ENCODE results near the gene USP12.
"Not testable (repeated sequence)": the region's sequence is repeated elsewhere in the genome, so short reads cannot be mapped to it uniquely, and the experiment has no call there.

The USP12 gene

GRCh38 chr13:27171244-27171826, at the start of gene USP12:
TSS of gene USP12 (minus strand) at chr13:27171811. CDS start at chr13:27171639, 172 bp downstream.
- DNase-seq = no peak

GRCh38 chr13:27219611-27220010, 48.0 kb upstream of the USP12 start:
- DNase-seq = no peak

DNA sequence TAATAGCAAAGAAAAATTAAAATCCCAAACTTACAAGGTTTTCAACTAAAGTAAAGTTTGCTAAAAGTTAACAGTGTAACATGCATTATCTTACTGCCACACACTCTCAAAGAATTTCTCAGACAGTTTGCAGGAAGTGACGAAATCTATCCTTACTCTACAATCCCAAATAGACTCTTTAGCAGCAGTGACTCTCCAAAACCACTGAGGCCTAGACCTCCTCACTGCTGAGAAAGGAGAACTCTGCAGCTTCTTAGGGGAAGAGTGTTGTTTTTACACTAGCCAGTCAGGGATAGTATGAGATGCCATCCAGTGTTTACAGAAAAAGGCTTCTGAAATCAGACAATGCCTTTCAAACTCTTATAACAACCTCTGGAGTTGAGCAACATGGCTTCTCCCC, 47.2 kb upstream of the USP12 start:
- DNase-seq = not testable (repeated sequence)

DNA sequence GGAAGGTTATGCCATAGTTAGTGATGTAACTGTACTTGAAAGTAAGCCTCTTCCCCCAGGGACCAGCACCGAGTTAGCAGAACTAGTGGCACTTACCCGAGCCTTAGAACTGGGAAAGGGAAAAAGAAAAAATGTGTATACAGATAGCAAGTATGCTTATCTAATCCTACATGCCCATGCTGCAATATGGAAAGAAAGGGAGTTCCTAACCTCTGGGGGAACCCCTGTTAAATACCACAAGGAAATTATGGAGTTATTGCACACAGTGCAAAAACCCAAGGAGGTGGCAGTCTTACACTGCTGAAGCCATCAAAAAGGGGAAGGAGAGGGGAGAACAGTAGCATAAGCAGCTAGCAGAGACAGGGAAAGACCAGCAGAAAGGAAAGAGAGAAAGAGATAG, 46.2 kb upstream of the USP12 start:
- DNase-seq = not testable (repeated sequence)

DNA sequence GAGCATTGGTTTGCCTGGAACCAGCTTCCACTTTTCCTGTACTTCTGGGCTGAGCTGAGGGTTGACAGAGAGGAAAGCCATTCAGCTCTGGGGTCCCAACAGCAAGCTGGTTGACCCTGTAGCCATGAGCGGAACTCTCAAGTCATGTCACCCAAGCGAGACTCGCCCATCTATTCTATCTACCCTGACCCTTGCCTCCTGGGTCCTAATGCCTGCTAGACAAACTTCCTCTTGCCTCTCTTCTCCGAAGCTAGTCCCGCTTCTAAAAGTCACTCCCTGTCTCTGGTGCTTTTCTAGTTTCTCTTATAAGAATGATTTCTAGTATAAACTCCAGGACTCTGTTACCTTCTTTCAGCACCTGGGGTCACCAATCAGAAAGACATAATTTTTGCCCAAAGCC, 41.8 kb upstream of the USP12 start:
- not testable (repeated sequence) for DNase-seq

DNA sequence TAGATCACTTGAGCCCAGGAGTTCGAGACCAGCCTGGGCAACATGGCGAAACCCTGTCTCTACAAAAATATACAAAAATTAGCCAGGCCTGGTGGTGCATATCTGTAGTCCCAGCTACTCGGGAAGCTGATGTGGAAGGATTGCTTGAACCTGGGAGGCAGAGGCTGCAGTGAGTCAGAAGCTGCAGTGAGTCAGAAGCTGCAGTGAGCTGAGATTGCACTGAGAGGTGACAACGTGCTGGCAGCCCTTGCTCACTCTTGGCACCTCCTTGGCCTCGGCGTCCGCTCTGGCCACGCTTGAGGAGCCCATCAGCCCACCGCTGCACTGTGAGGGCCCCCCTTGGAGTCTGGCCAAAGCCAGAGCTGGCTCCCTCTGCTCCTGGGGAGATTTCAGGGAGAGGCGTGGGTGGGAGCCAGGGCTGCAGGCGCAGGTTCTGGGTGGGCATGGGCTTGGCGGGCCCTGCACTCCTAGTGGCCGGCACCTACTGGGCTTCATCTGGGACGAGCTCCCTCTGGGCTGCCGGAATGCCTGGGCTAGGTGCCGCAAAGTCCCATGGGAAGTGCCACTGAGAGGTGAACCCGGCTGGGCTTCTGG, 40.3 kb upstream of the USP12 start:
- no peak for DNase-seq

DNA sequence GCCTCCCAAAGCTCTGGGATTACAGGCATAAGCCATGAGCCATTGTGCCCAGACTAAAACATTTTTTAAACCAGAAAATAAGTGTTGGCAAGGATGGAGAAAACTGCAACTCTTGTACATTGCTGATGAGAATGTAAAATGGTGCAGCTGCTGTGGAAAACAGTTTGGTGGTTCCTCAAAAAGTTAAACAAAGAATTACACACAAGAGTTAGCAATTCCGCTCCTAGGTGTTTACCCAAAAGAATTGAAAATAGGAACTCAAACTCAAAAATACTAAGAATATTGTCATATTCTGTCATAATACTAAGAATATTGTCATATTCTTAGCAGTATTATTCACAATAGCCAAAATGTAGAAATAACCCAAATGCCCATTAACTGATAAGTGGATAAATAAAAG, 39.7 kb upstream of the USP12 start:
- DNase-seq = no peak

DNA sequence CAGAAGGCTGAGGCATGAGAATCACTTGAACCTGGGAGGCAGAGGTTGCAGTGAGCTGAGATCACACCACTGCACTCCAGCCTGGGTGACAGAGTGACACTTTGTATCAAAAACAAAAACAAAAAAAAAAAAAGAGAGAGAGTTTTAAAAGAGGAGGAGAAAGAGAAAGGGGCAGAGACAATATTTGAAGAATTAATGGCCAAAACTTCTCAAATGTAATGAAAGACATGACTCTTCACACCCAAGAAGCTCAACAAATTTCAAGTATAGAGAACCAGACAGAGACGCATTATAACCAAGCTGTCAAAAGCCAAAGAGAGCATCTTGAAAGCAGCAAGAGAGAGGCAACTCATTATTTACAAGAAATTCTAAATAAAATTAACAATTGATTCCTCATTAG, 36.9 kb upstream of the USP12 start:
- DNase-seq = no peak

GRCh38 chr13:27203854-27204253, 32.2 kb upstream of the USP12 start:
- no peak for DNase-seq

DNA sequence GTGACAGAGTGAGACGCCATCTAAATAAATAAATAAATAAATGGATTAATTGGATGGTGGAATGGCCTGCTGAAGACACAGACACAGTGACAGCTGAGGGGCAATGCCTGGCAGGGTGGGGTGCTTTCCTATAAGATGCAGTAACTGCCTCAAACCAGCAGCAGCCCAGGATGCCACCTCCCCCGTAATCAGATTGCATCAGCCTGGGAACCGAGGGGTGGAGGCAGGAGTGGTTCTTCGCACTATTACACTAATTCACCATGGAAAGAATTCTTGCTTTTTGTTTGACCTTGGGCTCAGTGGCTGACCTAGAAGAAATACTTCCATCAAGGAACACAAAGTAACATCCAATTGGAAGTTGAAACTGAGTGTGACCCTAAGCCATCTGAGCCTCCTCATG, 31.6 kb upstream of the USP12 start:
- no peak for DNase-seq

GRCh38 chr13:27201661-27202060, 30.1 kb upstream of the USP12 start:
- no peak for DNase-seq

DNA sequence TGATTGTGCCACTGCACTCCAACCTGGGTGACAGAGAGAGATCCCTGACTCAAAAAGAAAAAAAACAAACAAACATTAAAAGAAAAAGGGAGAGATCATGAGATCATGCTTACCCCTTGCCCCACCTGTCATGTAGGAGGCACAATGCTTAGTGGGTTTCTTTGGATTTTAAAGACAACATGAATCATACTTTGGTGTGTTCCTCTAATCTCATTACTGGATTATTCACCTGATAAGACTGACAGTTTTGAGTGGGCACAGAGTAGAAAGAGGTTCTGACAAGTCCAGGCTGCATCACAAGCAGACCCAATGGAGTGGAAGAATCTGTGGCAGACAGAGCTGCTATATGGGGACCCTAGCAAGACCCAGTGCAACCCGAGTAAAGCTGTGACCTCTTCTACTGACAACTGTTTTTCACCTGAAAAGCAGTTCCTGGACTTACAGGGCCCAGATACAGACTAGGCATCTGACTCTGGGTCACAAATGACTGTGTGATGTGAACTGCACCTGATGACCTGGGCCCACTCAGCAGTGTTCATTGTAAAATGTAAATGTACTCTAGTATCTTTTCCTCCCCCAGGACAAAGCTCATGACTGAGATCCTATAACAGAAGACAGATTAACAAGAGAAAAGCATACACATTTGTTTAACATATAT, 28.9 kb upstream of the USP12 start:
- no peak for DNase-seq

- DNase-seq = no peak
These were observed 28.1 kb upstream of the USP12 start for GRCh38 chr13:27199696-27200095.

DNA sequence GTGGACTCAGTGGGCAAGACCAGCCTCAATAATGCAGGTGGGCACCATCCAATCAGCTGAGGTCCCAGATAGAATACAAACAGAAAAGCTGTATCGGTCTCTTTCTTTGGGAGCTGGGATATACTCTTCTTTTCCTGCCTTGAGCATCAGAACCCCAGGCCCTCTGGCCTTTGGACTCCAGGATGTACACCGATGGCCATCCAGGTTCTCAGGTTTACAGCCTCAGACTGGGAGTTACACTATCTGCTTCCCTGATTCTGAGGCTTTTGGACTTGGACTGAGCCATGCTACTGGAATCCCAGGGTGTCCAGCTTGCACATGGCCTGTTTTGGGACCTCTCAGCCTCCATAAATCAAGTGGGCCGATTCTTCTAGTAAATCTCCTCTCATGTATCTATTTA, 27.6 kb upstream of the USP12 start:
- no peak for DNase-seq

DNA sequence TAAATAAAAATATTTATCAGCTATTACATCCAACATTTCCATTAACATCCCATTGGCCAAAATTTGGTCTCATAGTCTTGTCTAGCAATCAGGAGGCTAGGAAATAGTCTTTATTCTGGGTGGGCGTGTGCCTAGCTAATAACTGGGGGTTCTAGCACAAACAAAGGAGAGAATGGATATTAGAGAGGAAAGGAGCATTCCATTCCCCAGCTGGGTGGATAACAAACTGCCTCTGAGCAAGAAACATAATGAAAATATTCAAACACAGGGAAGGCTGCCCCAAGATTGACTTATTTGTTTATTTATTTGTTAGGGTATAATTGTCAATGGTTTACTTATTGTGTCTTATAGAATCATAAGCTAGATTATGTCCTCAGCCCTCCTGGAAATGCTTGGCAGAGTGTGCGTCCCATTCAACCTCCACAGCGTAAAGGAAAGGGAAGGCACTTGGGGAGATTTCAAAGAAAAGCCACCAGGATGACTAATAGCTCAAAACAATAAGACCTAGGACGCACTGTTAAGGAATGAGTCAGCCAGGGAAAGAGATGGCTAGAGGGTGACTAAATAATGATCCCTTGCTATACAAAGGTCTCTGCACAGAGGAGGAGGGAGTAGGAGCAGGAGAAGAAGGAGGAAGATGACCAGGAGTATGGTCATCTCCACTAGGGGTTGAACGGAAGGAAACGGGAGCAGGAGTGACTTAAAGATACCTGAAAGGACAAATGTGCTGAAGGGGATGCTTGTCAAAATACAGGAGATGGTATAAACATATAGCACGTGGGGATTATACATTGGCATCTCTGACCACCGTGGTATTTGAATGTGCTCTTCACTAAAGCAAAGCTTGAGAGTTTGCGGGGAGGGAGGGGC, 23.5 kb upstream of the USP12 start:
- no peak for DNase-seq

- no peak for DNase-seq
These were observed 22.6 kb upstream of the USP12 start for GRCh38 chr13:27194209-27194608.

DNA sequence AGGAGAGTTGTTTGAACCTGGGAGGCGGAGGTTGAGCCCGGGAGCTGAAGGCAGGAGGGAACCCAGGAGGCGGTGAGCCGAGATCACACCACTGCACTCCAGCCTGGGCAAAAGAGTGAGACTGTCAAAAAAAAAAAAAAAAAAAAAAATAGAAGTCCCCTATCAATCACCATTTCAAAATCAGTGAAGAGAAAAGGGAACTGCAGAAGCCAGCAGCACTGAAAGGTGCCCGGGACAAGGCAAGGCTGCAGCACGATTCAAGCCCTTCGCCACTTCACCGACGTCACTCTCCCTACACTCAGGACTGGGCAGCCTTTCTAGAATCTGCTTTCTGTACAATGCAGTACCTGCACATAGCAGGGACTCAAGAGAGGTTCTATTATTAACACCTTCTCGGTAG, 21.9 kb upstream of the USP12 start:
- no peak for DNase-seq

- DNase-seq = no peak
These were observed 21.4 kb upstream of the USP12 start for GRCh38 chr13:27192973-27193372.

GRCh38 chr13:27192367-27192766, 20.8 kb upstream of the USP12 start:
- DNase-seq = not testable (repeated sequence)

DNA sequence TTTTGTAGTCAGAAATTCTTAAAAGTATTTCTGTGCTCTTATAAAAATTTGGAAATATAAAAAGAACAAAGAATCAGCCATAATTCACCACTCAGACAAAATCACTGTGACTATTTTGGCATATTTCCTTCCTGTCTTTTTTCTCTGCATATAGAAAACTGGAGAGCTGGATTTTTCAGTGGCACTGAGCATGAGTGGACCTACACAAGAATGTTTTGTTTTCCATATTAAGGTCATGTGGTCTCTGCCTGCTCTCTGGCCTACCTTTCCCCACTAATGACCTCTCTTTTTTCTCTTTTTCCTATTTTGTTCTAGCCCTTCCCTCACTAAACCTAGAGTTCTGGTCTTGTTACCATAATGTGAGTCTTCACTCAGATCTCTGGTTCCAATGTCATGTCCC, 17.6 kb upstream of the USP12 start:
- DNase-seq = no peak

- DNase-seq = no peak
These were observed 16.6 kb upstream of the USP12 start for GRCh38 chr13:27188239-27188638.

GRCh38 chr13:27186295-27186694, 14.7 kb upstream of the USP12 start:
- no peak for DNase-seq

DNA sequence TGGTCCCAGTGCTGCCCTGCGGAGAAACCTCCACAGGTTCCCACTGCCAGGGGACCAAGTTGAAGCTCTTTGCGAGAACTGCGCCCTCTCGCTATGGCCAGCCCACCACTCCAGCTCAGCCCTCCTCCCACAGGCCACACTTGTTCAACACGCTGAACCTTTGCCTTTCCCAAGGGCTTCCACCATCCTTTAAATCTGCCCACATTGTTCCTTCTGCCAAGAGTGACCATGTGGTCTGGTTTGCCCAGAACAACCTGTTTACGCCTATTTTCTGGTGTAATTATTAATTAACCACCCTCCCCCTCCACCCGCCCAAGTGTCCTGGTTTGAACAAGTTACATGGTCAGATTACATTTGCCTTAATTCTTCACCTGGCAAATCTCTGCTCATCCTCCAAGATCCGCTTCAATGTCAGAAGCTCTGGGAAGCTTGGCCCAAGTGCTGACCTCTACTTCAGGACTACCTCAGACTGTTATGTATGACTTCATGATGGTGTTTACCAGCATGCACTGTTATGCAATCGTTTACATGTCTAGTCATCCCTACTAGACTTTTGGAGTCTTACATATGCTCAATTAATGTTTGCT, 12.0 kb upstream of the USP12 start:
- no peak for DNase-seq
